Cerebellar nuclear complex (tissue), 1 donor: ENCODE results near the gene DBET.
"Not testable (repeated sequence)": the region's sequence is repeated elsewhere in the genome, so short reads cannot be mapped to it uniquely, and the experiment has no call there.

Experiments
- DNase-seq, 2 experiments: peaks; one replicate each; lab custom pipeline; 2025; lab: John Stamatoyannopoulos, UW

The DBET gene

GRCh38 chr4:190049378-190050239 lies 14.7 kb upstream of the DBET start:
- DNase-seq = not testable (repeated sequence)

- not testable (repeated sequence) for DNase-seq
These were observed 5.3 kb upstream of the DBET start for GRCh38 chr4:190058997-190059396.

- DNase-seq = not testable (repeated sequence)
These were observed 503 bp downstream of the DBET start for GRCh38 chr4:190064805-190065204.

- DNase-seq = not testable (repeated sequence)
These were observed 4.0 kb downstream of the DBET start for GRCh38 chr4:190068351-190068750.

GRCh38 chr4:190093052-190093451 lies 28.8 kb downstream of the DBET start:
- not testable (repeated sequence) for DNase-seq

- not testable (repeated sequence) for DNase-seq
These were observed 29.7 kb downstream of the DBET start for GRCh38 chr4:190094031-190094430.

- DNase-seq = not testable (repeated sequence)
These were observed 31.0 kb downstream of the DBET start for GRCh38 chr4:190095335-190095734.

GRCh38 chr4:190099605-190100004 lies 35.3 kb downstream of the DBET start:
- DNase-seq = not testable (repeated sequence)

- DNase-seq = not testable (repeated sequence)
These were observed 37.2 kb downstream of the DBET start for GRCh38 chr4:190101525-190101924.

GRCh38 chr4:190106191-190106590 lies 41.9 kb downstream of the DBET start:
- DNase-seq = not testable (repeated sequence)

- not testable (repeated sequence) for DNase-seq
These were observed 42.5 kb downstream of the DBET start for GRCh38 chr4:190106611-190107480.

- DNase-seq = not testable (repeated sequence)
These were observed 43.6 kb downstream of the DBET start for GRCh38 chr4:190107766-190108485.

GRCh38 chr4:190108756-190109155 lies 44.5 kb downstream of the DBET start:
- not testable (repeated sequence) for DNase-seq

- not testable (repeated sequence) for DNase-seq
These were observed 45.2 kb downstream of the DBET start for GRCh38 chr4:190109390-190110011.

GRCh38 chr4:190110033-190110432 lies 45.7 kb downstream of the DBET start:
- not testable (repeated sequence) for DNase-seq

- not testable (repeated sequence) for DNase-seq
These were observed 46.4 kb downstream of the DBET start for GRCh38 chr4:190110570-190111295.

GRCh38 chr4:190112879-190113278 lies 48.6 kb downstream of the DBET start:
- DNase-seq = not testable (repeated sequence)

GRCh38 chr4:190114991-190115390 lies 50.7 kb downstream of the DBET start:
- DNase-seq = not testable (repeated sequence)
